ENCODE measurements around the gene QSOX1. TPM values are rescaled to one million over a fixed set of nuclear protein-coding genes. Genes with fewer than 3 reads are reported as not detected.

The QSOX1 gene
- total RNA-seq, 1 experiment from 2014 or later: 192 TPM

GRCh38 chr1:180145446-180145845 lies 9.2 kb upstream of the QSOX1 start:
- Histone ChIP-seq H3K9me2 (replicated peaks; ENCODE audit: low read length) (no peaks in the 10 kb centered on the region), H3K9me3 (ENCODE audit: low read length) (no peaks in the 10 kb centered on the region), H3K79me2 (ENCODE audit: low read length) (no peaks in the 10 kb centered on the region), H4K20me1 (ENCODE audit: low read length) (no peaks in the 10 kb centered on the region), H3K4me2 (ENCODE audit: low read length) (no peak overlapping the region), H3K27me3 (ENCODE audit: low read length) (no peaks in the 10 kb centered on the region), H3K36me3 (ENCODE audit: low read depth, low read length) (no peaks in the 10 kb centered on the region), H3K27ac (ENCODE audit: low read length) (no peak overlapping the region), H3K9ac (ENCODE audit: low read length) (no peak overlapping the region), H3K4me3 (ENCODE audit: low read length) (no peak overlapping the region), H3K4me1 (ENCODE audit: insufficient read depth, low read length) (peaks cover 4% of the 10 kb centered on the region), H2AFZ (ENCODE audit: low read length) (peak overlapping the region; percentile 51; the same call in 1 of the 2 replicates), H3F3A (ENCODE audit: low read length, unreplicated experiment) (no peaks in the 10 kb centered on the region)
- ChIA-PET POLR2A (ENCODE audit: unreplicated experiment) (no interaction called here), CTCF (no interaction called here)
- no peak for DNase-seq
- BruUV-seq (replicated peaks): no TSS peak
- intact Hi-C loops (cut with micrococcal nuclease): no loop called here
- ATAC-seq: no peak
- TF ChIP-seq EZH2 (IDR thresholded peaks at IDR 0.05; ENCODE audit: low read length, unreplicated experiment): no peak
- no peak for TF ChIP-seq EZH2phosphoT487 (IDR thresholded peaks at IDR 0.05; ENCODE audit: borderline replicate concordance, low read length)
- no peak for TF ChIP-seq CTCF (conservative IDR thresholded peaks at IDR 0.05; ENCODE audit: low read depth, low read length)

GRCh38 chr1:180150982-180151381 lies 3.7 kb upstream of the QSOX1 start:
- ATAC-seq: no peak
- CTCF ChIA-PET: no interaction called here

More at GRCh38 chr1:180150982-180151381, 3.7 kb upstream of the QSOX1 start:
- Histone ChIP-seq H3K27me3 (ENCODE audit: low read length) (no peaks in the 10 kb centered on the region), H4K20me1 (ENCODE audit: low read length) (peaks cover 8% of the 10 kb centered on the region; the same call in 1 of the 2 replicates), H3K4me2 (ENCODE audit: low read length) (peak overlapping the region; percentile 54), H3F3A (ENCODE audit: low read length, unreplicated experiment) (no peaks in the 10 kb centered on the region), H2AFZ (ENCODE audit: low read length) (no peak overlapping the region), H3K79me2 (ENCODE audit: low read length) (peaks cover 19% of the 10 kb centered on the region), H3K9me3 (ENCODE audit: low read length) (no peaks in the 10 kb centered on the region), H3K9ac (ENCODE audit: low read length) (no peak overlapping the region), H3K4me1 (ENCODE audit: insufficient read depth, low read length) (peaks cover 31% of the 10 kb centered on the region), H3K27ac (ENCODE audit: low read length) (peak overlapping the region; percentile 87), H3K36me3 (ENCODE audit: low read depth, low read length) (no peaks in the 10 kb centered on the region), H3K9me2 (replicated peaks; ENCODE audit: low read length) (no peaks in the 10 kb centered on the region), H3K4me3 (ENCODE audit: low read length) (no peak overlapping the region)
- intact Hi-C loops (cut with micrococcal nuclease): loop anchor here (1.0 kb wide), 2 partner anchors 28 to 53 kb away; no protein-coding TSS in a partner anchor
- no peak for TF ChIP-seq CTCF (conservative IDR thresholded peaks at IDR 0.05; ENCODE audit: low read depth, low read length)
- TF ChIP-seq EZH2 (IDR thresholded peaks at IDR 0.05; ENCODE audit: low read length, unreplicated experiment): no peak
- no peak for TF ChIP-seq EZH2phosphoT487 (IDR thresholded peaks at IDR 0.05; ENCODE audit: borderline replicate concordance, low read length)
- POLR2A ChIA-PET (ENCODE audit: unreplicated experiment): no interaction called here
- DNase-seq: peak; percentile 35
- BruUV-seq (replicated peaks): no TSS peak

All from PC-3 (cell line).